IPS-NIHi7 (cell line): ENCODE data around the gene CCDC57.
A peak's percentile ranks its signal among the peaks of the same experiment; 100 is the strongest.

ENCODE experiments used
- DNase-seq: peaks from one replicate; pipeline ENCODE4 v3.0.0; 2012; ENCODE audit warnings: mixed read lengths; ENCODE audit errors: extremely low spot score

Gene CCDC57

GRCh38 chr17:82246365-82247181 lies 33.9 kb upstream of the CCDC57 start:
- DNase-seq: no peak

DNA sequence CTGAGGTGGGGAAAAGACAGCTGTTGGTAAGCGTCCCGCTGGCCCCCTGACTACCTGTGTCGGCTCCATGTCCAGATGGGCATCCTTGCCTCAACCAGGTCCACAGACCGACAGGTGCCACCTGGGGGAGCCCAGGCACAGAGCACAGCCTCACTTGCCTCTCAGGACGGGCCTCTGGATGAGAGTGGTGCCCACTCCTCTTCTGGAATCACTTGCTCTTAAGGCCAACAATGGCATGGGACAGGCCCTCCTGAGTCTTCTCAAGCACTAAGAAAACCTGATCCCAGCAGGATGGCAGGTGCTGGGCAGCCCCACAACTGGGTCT lies 33.4 kb upstream of the CCDC57 start:
- DNase-seq: no peak

GRCh38 chr17:82245134-82246039 lies 32.7 kb upstream of the CCDC57 start:
- no peak for DNase-seq

GRCh38 chr17:82244413-82245133 lies 31.9 kb upstream of the CCDC57 start:
- DNase-seq: no peak

GRCh38 chr17:82243648-82244412 lies 31.2 kb upstream of the CCDC57 start:
- DNase-seq: no peak

GRCh38 chr17:82242977-82243647 lies 30.5 kb upstream of the CCDC57 start:
- no peak for DNase-seq

DNA sequence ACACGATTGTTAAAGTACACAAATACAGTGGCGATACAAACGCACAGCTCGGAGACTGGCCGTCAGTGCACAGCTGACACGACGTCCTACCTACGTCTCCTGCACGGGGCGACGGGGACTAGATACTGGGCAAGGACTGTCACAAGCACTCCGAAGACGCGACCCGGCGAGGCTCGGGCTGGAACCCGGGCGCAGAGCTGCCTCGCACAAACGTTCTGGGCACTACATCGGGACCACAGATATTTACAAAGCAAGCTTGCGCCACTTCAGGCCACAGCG lies 30.0 kb upstream of the CCDC57 start:
- DNase-seq: no peak

DNA sequence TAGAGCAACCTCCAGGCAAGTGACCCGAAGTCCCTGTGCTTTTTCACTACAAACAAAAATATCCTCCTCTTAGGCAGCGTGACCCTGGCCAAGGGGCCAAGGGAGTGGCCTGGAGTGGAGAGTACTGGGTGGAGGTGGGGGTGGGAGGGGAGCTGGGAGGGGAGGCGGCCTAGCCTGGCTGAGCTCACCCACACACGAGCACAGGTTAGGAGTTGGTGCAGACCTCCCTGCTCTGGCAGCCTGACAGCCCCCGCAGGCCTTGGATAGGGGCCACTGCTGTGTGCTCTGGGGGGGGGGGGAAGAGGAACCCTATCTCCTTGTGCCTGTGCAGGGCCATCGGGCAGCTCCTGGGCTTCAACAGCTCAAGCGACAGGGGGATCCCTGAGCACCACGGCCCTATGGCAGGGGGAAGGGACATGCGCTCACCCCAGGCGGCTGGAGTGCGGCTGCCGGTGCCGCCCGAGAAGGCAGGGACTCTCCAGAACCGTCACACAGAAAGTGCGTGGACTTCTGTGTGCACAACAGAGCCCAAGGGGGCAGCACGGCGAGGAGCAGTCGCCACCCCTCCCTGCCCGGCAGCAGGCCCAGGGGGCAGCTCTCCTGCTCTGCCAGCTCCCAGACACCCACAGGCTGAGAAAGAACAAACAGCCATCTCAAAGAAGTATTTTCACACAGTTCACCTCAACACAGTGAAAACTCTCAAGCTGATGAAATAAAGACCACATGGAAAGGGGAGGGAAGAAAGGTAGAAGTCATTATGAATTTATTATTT lies 29.5 kb upstream of the CCDC57 start:
- no peak for DNase-seq

GRCh38 chr17:82241183-82241925 lies 28.7 kb upstream of the CCDC57 start:
- DNase-seq: no peak

- DNase-seq: no peak
These were observed 28.0 kb upstream of the CCDC57 start for GRCh38 chr17:82240506-82241182.

- no peak for DNase-seq
These were observed 27.4 kb upstream of the CCDC57 start for GRCh38 chr17:82239926-82240505.

- no peak for DNase-seq
These were observed 26.8 kb upstream of the CCDC57 start for GRCh38 chr17:82239401-82239925.

- DNase-seq: no peak
These were observed 26.0 kb upstream of the CCDC57 start for GRCh38 chr17:82238472-82239201.

DNA sequence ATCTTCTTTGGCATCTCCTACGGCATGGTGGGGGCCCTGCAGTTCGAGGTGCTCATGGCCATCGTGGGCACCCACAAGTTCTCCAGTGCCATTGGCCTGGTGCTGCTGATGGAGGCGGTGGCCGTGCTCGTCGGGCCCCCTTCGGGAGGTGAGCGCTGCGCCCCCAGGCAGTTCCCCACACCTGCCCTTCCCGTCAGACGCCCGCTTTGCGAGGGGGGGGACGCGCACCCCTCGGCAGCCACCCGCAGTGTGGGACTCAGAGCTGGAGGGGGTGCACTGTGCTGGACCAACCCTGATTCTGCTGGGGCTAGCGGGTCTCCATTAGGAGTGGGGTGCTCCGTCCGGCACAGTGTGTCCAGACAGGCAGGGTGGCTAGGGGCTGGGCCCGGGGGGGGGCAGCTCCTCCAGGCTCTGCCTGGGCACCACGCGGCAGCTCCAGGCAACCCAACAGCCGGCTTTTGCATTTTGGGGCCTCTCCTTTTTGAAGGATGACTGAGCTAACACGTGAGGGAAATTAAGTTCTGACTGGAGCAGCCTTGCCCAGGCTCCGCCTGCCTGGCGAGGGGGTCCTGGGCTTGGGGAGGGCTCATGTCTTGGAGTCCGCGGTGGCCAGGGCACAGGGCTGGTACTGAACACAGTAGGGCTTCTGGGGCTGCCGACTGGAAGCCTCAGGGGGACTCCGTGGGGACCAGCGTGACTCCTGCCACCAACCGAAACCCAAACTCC lies 25.3 kb upstream of the CCDC57 start:
- no peak for DNase-seq

DNA sequence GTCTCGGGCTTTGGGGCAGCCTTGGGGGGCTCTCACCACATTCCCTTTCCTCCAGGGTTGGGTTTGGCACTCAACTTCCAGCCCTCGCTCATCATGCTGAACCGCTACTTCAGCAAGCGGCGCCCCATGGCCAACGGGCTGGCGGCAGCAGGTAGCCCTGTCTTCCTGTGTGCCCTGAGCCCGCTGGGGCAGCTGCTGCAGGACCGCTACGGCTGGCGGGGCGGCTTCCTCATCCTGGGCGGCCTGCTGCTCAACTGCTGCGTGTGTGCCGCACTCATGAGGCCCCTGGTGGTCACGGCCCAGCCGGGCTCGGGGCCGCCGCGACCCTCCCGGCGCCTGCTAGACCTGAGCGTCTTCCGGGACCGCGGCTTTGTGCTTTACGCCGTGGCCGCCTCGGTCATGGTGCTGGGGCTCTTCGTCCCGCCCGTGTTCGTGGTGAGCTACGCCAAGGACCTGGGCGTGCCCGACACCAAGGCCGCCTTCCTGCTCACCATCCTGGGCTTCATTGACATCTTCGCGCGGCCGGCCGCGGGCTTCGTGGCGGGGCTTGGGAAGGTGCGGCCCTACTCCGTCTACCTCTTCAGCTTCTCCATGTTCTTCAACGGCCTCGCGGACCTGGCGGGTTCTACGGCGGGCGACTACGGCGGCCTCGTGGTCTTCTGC lies 24.6 kb upstream of the CCDC57 start:
- DNase-seq: no peak

DNA sequence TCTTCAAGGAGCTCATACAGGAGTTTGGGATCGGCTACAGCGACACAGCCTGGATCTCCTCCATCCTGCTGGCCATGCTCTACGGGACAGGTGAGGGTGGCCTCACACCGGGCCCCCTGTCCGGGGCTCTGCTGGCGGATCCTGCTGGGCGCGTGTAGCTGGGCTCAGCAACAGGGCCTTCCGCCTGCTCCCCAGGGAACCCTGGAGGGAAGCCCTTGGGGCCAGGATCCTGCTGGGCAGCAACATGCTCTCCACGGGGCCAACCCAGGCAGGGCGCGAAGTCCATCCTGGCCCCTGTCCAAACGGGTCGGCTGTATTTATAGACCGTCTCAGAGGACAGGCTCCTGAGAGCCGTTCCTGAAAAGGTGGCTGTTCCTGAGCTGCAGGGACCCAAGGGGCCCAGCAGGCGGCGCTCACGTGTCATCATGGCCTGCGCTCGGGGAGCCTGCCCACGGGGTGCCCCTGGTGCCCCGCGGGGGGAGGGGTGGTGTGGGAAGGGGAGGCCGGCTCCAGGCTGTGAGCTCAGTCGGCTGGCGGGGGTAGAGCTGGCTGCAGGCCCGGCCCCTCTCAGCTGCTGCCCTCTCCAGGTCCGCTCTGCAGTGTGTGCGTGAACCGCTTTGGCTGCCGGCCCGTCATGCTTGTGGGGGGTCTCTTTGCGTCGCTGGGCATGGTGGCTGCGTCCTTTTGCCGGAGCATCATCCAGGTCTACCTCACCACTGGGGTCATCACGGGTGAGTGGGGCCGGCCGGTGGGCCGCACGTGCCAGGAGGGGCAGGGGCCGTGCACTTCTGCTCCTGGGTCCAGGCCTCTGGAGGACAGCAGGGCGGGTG lies 23.7 kb upstream of the CCDC57 start:
- peak; percentile 82 for DNase-seq
